GM12878 (cell line): ENCODE results near the gene DDX54.

ENCODE experiments used
- IKZF2 ChIP-seq, 2 experiments: fragments of 450-650 bp; IDR thresholded peaks; 2 replicates each; pipeline ENCODE4 v1.6.1; 2017; ENCODE audit warnings: mild to moderate bottlenecking in 2 of 2, moderate library complexity in 2 of 2
- PML ChIP-seq: IDR thresholded peaks from 2 replicates; pipeline ENCODE4 v1.6.1; 2012; ENCODE audit warnings: low read length, inconsistent platforms
- POLR2A ChIP-seq: IDR thresholded peaks from 2 replicates; pipeline ENCODE4 v1.6.1; 2011; ENCODE audit warnings: low read depth, mild to moderate bottlenecking, low read length
- POLR2AphosphoS5 ChIP-seq: IDR thresholded peaks from 2 replicates; pipeline ENCODE4 v1.6.1; 2011; ENCODE audit warnings: mild to moderate bottlenecking, low read length, inconsistent platforms
- RB1 ChIP-seq: fragments of 450-650 bp; formaldehyde crosslinking; IDR thresholded peaks from 2 replicates; pipeline ENCODE4 v1.6.1; 2017; ENCODE audit warnings: mild to moderate bottlenecking, borderline replicate concordance
- SMAD5 ChIP-seq: IDR thresholded peaks from 2 replicates; pipeline ENCODE4 v1.6.1; 2016; ENCODE audit warnings: antibody characterized with exemption, low read depth
- TAF1 ChIP-seq: IDR thresholded peaks from 2 replicates; pipeline ENCODE4 v1.6.1; 2011; ENCODE audit warnings: mild to moderate bottlenecking, low read depth, low read length, borderline replicate concordance
- ZNF24 ChIP-seq: fragments of 450-650 bp; IDR thresholded peaks from 2 replicates; pipeline ENCODE4 v1.6.1; 2017; ENCODE audit warnings: antibody characterized with exemption, mild to moderate bottlenecking
- TF ChIP-seq, protein P1 (sequence below), 3 experiments: IDR thresholded peaks in 2 of 3; conservative IDR thresholded peaks in 1 of 3; 2 replicates each; pipeline ENCODE4 v1.5.1; 2011; ENCODE audit warnings: low read depth in 3 of 3, low read length in 3 of 3, mild to moderate bottlenecking in 3 of 3, control low read depth in 2 of 3, moderate library complexity in 2 of 3, inconsistent platforms in 1 of 3, mixed read lengths in 1 of 3; ENCODE audit not compliant: control insufficient read depth in 2 of 3, insufficient read depth in 1 of 3; ENCODE audit errors: extremely low read depth in 1 of 3
- TF ChIP-seq, protein P2 (sequence below): IDR thresholded peaks from 2 replicates; pipeline ENCODE4 v1.6.1; 2012; ENCODE audit warnings: mild to moderate bottlenecking, low read depth, low read length
- TF ChIP-seq, protein P3 (sequence below): IDR thresholded peaks from 2 replicates; pipeline ENCODE4 v1.6.1; 2012; ENCODE audit warnings: low read length, inconsistent platforms

DNA sequence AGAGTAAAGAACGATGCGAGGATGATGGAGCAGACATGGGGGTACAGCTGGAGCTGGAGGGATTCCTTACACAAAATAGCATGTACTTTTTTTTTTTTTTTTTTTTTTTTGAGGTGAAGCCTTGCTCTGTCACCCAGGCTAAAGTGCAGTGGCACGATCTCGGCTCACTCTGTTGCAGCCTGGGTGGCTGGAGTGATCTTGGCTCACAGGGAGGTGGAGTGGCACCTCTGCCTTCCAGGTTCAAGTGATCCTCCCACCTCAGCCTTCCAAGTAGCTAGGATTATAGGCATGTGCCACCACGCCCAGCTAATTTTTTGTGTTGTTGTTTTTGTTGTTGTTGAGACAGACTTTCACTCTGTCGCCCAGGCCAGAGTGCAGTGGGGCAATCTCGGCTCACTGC is 44.6 kb downstream of the DDX54 start:
- TF ChIP-seq TAF1, result no peak
- TF ChIP-seq IKZF2 (IDR thresholded peaks at IDR 0.05), result no peak
- TF ChIP-seq, protein P1, sequence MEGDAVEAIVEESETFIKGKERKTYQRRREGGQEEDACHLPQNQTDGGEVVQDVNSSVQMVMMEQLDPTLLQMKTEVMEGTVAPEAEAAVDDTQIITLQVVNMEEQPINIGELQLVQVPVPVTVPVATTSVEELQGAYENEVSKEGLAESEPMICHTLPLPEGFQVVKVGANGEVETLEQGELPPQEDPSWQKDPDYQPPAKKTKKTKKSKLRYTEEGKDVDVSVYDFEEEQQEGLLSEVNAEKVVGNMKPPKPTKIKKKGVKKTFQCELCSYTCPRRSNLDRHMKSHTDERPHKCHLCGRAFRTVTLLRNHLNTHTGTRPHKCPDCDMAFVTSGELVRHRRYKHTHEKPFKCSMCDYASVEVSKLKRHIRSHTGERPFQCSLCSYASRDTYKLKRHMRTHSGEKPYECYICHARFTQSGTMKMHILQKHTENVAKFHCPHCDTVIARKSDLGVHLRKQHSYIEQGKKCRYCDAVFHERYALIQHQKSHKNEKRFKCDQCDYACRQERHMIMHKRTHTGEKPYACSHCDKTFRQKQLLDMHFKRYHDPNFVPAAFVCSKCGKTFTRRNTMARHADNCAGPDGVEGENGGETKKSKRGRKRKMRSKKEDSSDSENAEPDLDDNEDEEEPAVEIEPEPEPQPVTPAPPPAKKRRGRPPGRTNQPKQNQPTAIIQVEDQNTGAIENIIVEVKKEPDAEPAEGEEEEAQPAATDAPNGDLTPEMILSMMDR (IDR thresholded peaks at IDR 0.05 in 2 of 3, conservative IDR thresholded peaks at IDR 0.05 in 1 of 3; ENCODE audit: control insufficient read depth in 2 of 3, extremely low read depth in 1 of 3, insufficient read depth in 1 of 3, low read depth in 3 of 3, low read length in 3 of 3), result no peak
- TF ChIP-seq, protein P2, sequence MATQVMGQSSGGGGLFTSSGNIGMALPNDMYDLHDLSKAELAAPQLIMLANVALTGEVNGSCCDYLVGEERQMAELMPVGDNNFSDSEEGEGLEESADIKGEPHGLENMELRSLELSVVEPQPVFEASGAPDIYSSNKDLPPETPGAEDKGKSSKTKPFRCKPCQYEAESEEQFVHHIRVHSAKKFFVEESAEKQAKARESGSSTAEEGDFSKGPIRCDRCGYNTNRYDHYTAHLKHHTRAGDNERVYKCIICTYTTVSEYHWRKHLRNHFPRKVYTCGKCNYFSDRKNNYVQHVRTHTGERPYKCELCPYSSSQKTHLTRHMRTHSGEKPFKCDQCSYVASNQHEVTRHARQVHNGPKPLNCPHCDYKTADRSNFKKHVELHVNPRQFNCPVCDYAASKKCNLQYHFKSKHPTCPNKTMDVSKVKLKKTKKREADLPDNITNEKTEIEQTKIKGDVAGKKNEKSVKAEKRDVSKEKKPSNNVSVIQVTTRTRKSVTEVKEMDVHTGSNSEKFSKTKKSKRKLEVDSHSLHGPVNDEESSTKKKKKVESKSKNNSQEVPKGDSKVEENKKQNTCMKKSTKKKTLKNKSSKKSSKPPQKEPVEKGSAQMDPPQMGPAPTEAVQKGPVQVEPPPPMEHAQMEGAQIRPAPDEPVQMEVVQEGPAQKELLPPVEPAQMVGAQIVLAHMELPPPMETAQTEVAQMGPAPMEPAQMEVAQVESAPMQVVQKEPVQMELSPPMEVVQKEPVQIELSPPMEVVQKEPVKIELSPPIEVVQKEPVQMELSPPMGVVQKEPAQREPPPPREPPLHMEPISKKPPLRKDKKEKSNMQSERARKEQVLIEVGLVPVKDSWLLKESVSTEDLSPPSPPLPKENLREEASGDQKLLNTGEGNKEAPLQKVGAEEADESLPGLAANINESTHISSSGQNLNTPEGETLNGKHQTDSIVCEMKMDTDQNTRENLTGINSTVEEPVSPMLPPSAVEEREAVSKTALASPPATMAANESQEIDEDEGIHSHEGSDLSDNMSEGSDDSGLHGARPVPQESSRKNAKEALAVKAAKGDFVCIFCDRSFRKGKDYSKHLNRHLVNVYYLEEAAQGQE, result no peak
- no peak for TF ChIP-seq RB1
- no peak for TF ChIP-seq PML
- no peak for TF ChIP-seq POLR2A
- TF ChIP-seq, protein P3, sequence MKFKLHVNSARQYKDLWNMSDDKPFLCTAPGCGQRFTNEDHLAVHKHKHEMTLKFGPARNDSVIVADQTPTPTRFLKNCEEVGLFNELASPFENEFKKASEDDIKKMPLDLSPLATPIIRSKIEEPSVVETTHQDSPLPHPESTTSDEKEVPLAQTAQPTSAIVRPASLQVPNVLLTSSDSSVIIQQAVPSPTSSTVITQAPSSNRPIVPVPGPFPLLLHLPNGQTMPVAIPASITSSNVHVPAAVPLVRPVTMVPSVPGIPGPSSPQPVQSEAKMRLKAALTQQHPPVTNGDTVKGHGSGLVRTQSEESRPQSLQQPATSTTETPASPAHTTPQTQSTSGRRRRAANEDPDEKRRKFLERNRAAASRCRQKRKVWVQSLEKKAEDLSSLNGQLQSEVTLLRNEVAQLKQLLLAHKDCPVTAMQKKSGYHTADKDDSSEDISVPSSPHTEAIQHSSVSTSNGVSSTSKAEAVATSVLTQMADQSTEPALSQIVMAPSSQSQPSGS, result no peak
- TF ChIP-seq SMAD5, result no peak
- no peak for TF ChIP-seq ZNF24
- TF ChIP-seq POLR2AphosphoS5, result no peak
